Heart left ventricle (tissue), 13 donors: ENCODE results near the gene INTS2.

ENCODE experiments used
- CTCF ChIP-seq, 12 donors: fragments of 200-600 bp; sonication (generic) in 4 of 12; IDR thresholded peaks; one replicate each; pipeline versions ENCODE4 v1.5.0 to v1.8.0; 2018 to 2022; ENCODE audit warnings: antibody characterized with exemption in 12 of 12, mild to moderate bottlenecking in 5 of 12
- POLR2A ChIP-seq, 2 donors: fragments of 450-650 bp; IDR thresholded peaks; one replicate each; pipeline ENCODE4 v1.6.1; 2017; ENCODE audit warnings: antibody characterized with exemption in 2 of 2, mild to moderate bottlenecking in 2 of 2, moderate library complexity in 2 of 2
- donor health status: ischemic (EF 13 %, LVEDD 7.1; RV severe dilation, severe dysfunction).
- donor health status: DM: no; HTN: yes; CAD: no.
- donor health status: DM: no; HTN: no; CAD: no.
- donor health status: ischemic (EF 25% LVEDD 6.9; RV normal size, moderate dysfunction).
- donor health status: ischemic (EF 25% LVEDD 5.7; RV mildly dilated, moderate dysfunction).
- donor health status: ischemic (EF 35%, LVEDD 5.7; RV mildly dilated, moderate dysfunction).
- donor health status: nonischemic (EF 11% LVEDD 7.7; RV severe dilation, severe dysfunction).
- donor health status: DM: yes; HTN: yes; CAD: no.
- donor health status: PGD.
- donor health status: ischemic (EF 29% LVEDD 5.4; RV normal size, mild dysfunction).
- donor health status: nonischemic (EF 23%, LVEDD 6.1; RV moderate dilation, normal function).

GRCh38 chr17:61839300-61839786 is 88.4 kb downstream of the INTS2 start:
- TF ChIP-seq CTCF (IDR thresholded peaks at IDR 0.05): no peak
- no peak for TF ChIP-seq POLR2A (IDR thresholded peaks at IDR 0.05)
